Calu3 (cell line): ENCODE data around the gene LBH. TPM values are rescaled to one million over a fixed set of nuclear protein-coding genes. Genes with fewer than 3 reads are reported as not detected.

Experiments used
- BruUV-seq: library from RNA; stranded (reverse); fragments of 400-500 nt; replicated peaks from 2 replicates; lab custom pipeline; 2021; lab: Mats Ljungman, UMichigan
- CTCF ChIA-PET: fragments of 300-600 bp; sonication (Branson Sonifier 250); formaldehyde crosslinking; loops from one replicate; lab custom pipeline; 2022; ENCODE audit warnings: antibody characterized with exemption; lab: Charles Lee
- DNase-seq: peaks from one replicate; pipeline ENCODE4 v3.0.0; 2022
- H3K27ac Mint-ChIP-seq: one replicate; pipeline ENCODE4 v1.8.0; 2022; ENCODE audit warnings: mixed read lengths; ENCODE audit not compliant: unreplicated experiment
- H3K27me3 Mint-ChIP-seq: one replicate; pipeline ENCODE4 v1.8.0; 2022; ENCODE audit warnings: mixed read lengths; ENCODE audit not compliant: unreplicated experiment
- H3K36me3 Mint-ChIP-seq: one replicate; pipeline ENCODE4 v1.8.0; 2022; ENCODE audit warnings: mild to moderate bottlenecking, moderate library complexity, mixed read lengths; ENCODE audit not compliant: insufficient read depth, unreplicated experiment
- H3K4me1 Mint-ChIP-seq: one replicate; pipeline ENCODE4 v1.8.0; 2022; ENCODE audit warnings: mild to moderate bottlenecking, low read depth, mixed read lengths; ENCODE audit not compliant: unreplicated experiment
- H3K4me3 Mint-ChIP-seq: one replicate; pipeline ENCODE4 v1.8.0; 2022; ENCODE audit warnings: mild to moderate bottlenecking, low read depth, moderate library complexity, mixed read lengths; ENCODE audit not compliant: unreplicated experiment
- H3K9me3 Mint-ChIP-seq: one replicate; pipeline ENCODE4 v1.8.0; 2022; ENCODE audit warnings: low read depth, mixed read lengths; ENCODE audit not compliant: unreplicated experiment
- intact Hi-C: fragments of 100-400 bp; cut with micrococcal nuclease; formaldehyde crosslinking; loops from one replicate; pipeline ENCODE4 v1.10.0; 2022; ENCODE audit not compliant: unreplicated experiment
- total RNA-seq: library from RNA; stranded (reverse); gene quantifications from 2 replicates; pipeline ENCODE4 v1.2.3, GENCODE V29; 2022
- TF ChIP-seq, protein P1 (sequence below): fragments of 200-600 bp; IDR thresholded peaks from one replicate; pipeline ENCODE4 v1.8.0; 2022; ENCODE audit warnings: antibody characterized with exemption; ENCODE audit not compliant: unreplicated experiment

Gene LBH
- total RNA-seq, 1 experiment from 2014 or later = 3.3 TPM

DNA sequence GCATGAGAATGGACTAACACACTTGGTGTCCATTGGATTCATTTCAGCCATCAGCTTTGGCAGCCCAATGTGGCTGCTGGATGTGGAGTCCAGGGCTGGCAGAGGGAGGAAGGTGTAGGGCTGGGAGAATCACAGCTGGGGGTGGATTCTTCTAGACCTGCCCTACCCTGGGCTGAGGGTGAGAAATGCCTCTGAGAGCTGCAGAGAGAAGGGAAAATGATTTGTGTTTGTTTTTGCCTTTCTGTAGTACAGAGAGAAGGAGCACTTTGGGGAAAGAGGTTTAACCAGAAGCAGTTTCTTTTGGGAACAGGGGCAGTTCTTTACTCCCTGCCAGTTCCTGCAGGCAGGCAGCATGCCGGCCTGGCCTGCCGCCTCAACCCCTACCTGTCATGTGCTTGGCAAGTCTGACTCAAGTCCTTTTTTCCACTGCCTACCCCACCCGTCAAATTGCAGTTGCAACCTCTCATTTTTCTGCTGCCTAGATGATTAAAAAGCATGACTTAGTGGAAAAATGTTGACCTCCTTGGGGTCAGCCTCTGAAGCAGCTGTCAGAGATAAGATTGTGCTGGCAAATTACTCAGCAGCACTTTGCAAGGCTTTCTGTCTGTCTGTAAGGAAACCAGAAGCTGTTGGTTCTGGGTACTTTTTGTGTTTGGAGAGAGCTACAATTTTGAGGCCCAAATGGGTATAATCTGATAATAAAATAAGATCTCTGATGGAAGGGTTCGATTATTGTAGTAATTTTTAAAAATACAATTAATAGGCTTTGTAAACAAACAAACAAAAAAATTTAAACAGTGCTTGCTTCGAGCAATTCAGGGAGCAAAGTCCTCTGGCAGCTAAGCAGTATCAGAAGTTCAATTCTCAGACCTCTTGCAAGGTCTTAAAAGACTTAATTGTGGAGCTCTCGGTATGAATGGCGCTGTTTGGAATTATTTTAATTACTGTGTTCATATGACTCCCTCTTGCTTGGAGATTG, 21.7 kb downstream of the LBH start:
- peaks cover 7% of the 10 kb centered on the region for H3K36me3 Mint-ChIP-seq
- CTCF ChIA-PET = interaction anchor here (0.8 kb wide), 1 partner anchor 19 kb away, joined by 3 read pairs; no protein-coding TSS in a partner anchor
- H3K4me1 Mint-ChIP-seq = peaks cover 16% of the 10 kb centered on the region
- H3K27me3 Mint-ChIP-seq = peaks cover 13% of the 10 kb centered on the region
- intact Hi-C loops = no loop called here
- peak overlapping the region; percentile 16 for H3K27ac Mint-ChIP-seq
- no peak overlapping the region for H3K4me3 Mint-ChIP-seq
- DNase-seq = peak; percentile 50
- TF ChIP-seq, protein P1, sequence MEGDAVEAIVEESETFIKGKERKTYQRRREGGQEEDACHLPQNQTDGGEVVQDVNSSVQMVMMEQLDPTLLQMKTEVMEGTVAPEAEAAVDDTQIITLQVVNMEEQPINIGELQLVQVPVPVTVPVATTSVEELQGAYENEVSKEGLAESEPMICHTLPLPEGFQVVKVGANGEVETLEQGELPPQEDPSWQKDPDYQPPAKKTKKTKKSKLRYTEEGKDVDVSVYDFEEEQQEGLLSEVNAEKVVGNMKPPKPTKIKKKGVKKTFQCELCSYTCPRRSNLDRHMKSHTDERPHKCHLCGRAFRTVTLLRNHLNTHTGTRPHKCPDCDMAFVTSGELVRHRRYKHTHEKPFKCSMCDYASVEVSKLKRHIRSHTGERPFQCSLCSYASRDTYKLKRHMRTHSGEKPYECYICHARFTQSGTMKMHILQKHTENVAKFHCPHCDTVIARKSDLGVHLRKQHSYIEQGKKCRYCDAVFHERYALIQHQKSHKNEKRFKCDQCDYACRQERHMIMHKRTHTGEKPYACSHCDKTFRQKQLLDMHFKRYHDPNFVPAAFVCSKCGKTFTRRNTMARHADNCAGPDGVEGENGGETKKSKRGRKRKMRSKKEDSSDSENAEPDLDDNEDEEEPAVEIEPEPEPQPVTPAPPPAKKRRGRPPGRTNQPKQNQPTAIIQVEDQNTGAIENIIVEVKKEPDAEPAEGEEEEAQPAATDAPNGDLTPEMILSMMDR = no peak
- H3K9me3 Mint-ChIP-seq = no peaks in the 10 kb centered on the region
- BruUV-seq = no TSS peak

DNA sequence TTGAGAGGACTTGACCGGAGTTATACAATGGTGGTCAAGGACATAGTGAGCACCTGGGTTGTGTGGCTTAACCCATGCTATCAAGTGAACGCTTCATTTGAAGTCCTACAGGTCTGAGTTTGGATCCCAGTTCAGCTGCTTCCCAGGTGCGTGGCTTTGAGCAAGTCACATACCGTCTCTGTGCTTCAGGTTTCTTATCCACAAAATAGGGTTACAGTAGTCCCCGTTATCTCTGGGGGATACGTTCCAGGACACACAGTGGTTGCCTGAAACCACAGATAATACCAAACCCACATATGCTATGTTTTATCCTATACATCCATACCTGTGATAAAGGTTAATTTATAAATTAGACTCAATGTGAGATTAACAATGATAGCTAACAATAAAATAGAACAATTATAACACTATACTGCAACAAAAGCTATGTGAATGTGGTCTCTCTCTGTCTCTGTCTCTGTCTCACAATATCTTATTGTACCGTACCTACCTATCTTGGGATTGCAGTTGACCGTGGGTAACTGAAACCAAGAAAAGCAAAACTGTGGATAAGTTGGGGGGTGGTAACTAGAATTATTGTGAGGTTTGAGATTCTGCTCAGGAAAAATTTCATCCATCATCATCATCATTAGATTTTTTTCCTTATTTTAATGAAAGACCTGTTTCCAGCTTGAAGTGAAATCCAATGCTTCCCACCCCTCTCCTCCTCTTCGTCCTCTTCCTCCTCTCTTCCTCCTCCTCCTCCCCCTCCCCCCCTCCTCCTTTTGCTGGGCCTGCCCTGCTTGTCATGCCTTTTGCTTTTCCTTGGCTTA, 22.7 kb downstream of the LBH start:
- TF ChIP-seq, protein P1 = no peak
- intact Hi-C loops = no loop called here
- H3K4me3 Mint-ChIP-seq = no peak overlapping the region
- H3K9me3 Mint-ChIP-seq = no peaks in the 10 kb centered on the region
- H3K27ac Mint-ChIP-seq = no peak overlapping the region
- DNase-seq = no peak
- no TSS peak for BruUV-seq
- peaks cover 11% of the 10 kb centered on the region for H3K27me3 Mint-ChIP-seq
- CTCF ChIA-PET = interaction anchor here (0.8 kb wide), 1 partner anchor 20 kb away, joined by 3 read pairs; no protein-coding TSS in a partner anchor
- peaks cover 16% of the 10 kb centered on the region for H3K4me1 Mint-ChIP-seq
- H3K36me3 Mint-ChIP-seq = peaks cover 7% of the 10 kb centered on the region

DNA sequence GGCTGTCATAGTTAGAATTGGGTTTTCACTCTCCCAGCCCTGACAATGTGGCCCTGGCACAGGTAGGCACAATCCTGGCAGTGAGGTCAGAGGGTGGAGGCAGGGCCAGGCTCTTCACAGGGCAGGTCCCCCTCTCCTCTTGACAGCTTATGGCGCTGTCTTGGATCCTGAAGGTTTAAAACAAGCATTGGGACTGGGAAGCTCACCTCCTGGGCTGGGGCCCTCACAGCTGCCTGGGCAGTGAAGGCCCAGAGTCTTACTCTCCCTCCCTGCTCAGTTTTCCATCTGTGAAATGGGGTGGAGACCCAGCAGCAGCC, 23.3 kb downstream of the LBH start:
- CTCF ChIA-PET = no interaction called here
- DNase-seq = no peak
- no peak overlapping the region for H3K27ac Mint-ChIP-seq
- intact Hi-C loops = no loop called here
- no peak overlapping the region for H3K4me3 Mint-ChIP-seq
- no TSS peak for BruUV-seq
- TF ChIP-seq, protein P1 = no peak
- peaks cover 7% of the 10 kb centered on the region for H3K36me3 Mint-ChIP-seq
- no peaks in the 10 kb centered on the region for H3K9me3 Mint-ChIP-seq
- peaks cover 16% of the 10 kb centered on the region for H3K4me1 Mint-ChIP-seq
- peaks cover 14% of the 10 kb centered on the region for H3K27me3 Mint-ChIP-seq

DNA sequence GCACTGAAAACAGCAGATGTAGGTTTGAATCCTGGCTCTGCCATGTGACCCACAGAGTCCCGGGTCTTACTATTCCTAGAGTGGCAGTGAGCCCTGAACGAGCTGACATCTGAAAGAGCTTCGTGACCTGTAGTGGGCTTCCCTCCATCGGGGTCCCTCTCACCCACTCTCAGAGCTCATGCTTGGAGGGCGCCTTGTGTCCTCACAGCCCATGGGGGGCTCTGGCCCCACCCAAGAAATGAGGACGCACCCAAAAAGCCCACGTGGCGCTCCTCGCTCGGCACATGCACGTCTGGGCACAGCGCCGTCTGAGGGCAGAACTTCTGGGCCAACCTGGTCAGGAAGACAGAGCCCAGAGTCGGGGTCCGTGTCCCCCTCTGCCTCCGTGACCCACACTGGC, 23.7 kb downstream of the LBH start:
- Mint-ChIP-seq H3K27me3 (peaks cover 18% of the 10 kb centered on the region), H3K4me3 (no peak overlapping the region), H3K27ac (no peak overlapping the region), H3K4me1 (peaks cover 16% of the 10 kb centered on the region), H3K36me3 (peaks cover 7% of the 10 kb centered on the region), H3K9me3 (no peaks in the 10 kb centered on the region)
- intact Hi-C loops = no loop called here
- no peak for DNase-seq
- TF ChIP-seq, protein P1 = no peak
- no TSS peak for BruUV-seq
- CTCF ChIA-PET = no interaction called here
